HCT116 (cell line): ENCODE data around the gene RNF220. TPM values are rescaled to one million over a fixed set of nuclear protein-coding genes. Genes with fewer than 3 reads are reported as not detected.

Source experiments
- ATAC-seq: fragments of 200-7000 bp; cut with Tn5 transposase; 2 replicates; pipeline ENCODE4 v1.9.1; 2020; ENCODE audit warnings: mild to moderate bottlenecking, moderate library complexity
- BruUV-seq: library from RNA; stranded (reverse); fragments of 400-500 nt; replicated peaks from 2 replicates; lab custom pipeline; 2021; lab: Mats Ljungman, UMichigan
- CTCF ChIA-PET: fragments of 300-600 bp; sonication (Branson Sonifier 250); formaldehyde crosslinking; loops from one replicate; lab custom pipeline; 2021; ENCODE audit warnings: antibody characterized with exemption; lab: Charles Lee
- POLR2A ChIA-PET: fragments of 300-600, 350-600 bp; sonication (Branson Sonifier 250); formaldehyde crosslinking; loops from one replicate; lab custom pipeline; 2021; ENCODE audit warnings: antibody characterized with exemption; lab: Charles Lee
- RAD21 ChIA-PET, 2 experiments: fragments of 300-600 bp; sonication (Branson Sonifier 250); formaldehyde crosslinking; loops; one replicate each; lab custom pipeline; 2023; ENCODE audit warnings: low total read pairs in 2 of 2; ENCODE audit not compliant: uncharacterized antibody in 2 of 2, unreplicated experiment in 2 of 2, low non-redundant PET in 1 of 2; lab: Charles Lee
- DNase-seq: peaks from one replicate; pipeline ENCODE4 v3.0.0-alpha.2; 2010; ENCODE audit warnings: low read depth, low spot score
- H2AFZ ChIP-seq: fragments of 200-600 bp; shearing (Covaris generic), sonication (generic); 2 replicates; pipeline ENCODE4 v1.6.1; 2017; ENCODE audit warnings: low read depth, mixed run types, mixed read lengths, antibody characterized with exemption, low read length; ENCODE audit not compliant: poor library complexity, severe bottlenecking
- H3K27ac ChIP-seq: 2 replicates; pipeline ENCODE4 v1.5.1; 2012; ENCODE audit warnings: low read depth, low read length
- H3K27me3 ChIP-seq: fragments of 200-600 bp; sonication (generic); 2 replicates; pipeline ENCODE4 v1.6.1; 2016; ENCODE audit warnings: mixed run types, low read length, mixed read lengths; ENCODE audit not compliant: insufficient read depth
- H3K36me3 ChIP-seq, 2 experiments: fragments of 200-500 bp in 1 of 2; fragments of 200-600 bp in 1 of 2; sonication (Bioruptor generic) in 1 of 2; sonication (generic) in 1 of 2; 2 replicates each; pipeline versions ENCODE4 v1.5.1 to v1.6.1; 2014 to 2016; ENCODE audit warnings: low read length in 2 of 2, inconsistent platforms in 1 of 2, mixed read lengths in 1 of 2, mixed run types in 1 of 2; ENCODE audit not compliant: insufficient read depth in 2 of 2, control insufficient read depth in 1 of 2
- H3K4me1 ChIP-seq, 2 experiments: fragments of 200-600 bp in 1 of 2; sonication (generic) in 1 of 2; 2 replicates each; pipeline versions ENCODE4 v1.5.1 to v1.6.1; 2012 to 2017; ENCODE audit warnings: low read length in 2 of 2, inconsistent platforms in 1 of 2, mild to moderate bottlenecking in 1 of 2, mixed read lengths in 1 of 2, mixed run types in 1 of 2, moderate library complexity in 1 of 2; ENCODE audit not compliant: insufficient read depth in 2 of 2, control insufficient read depth in 1 of 2
- H3K4me2 ChIP-seq: fragments of 200-600 bp; sonication (generic); 2 replicates; pipeline ENCODE4 v1.6.1; 2017; ENCODE audit warnings: mixed run types, low read length, mixed read lengths
- H3K4me3 ChIP-seq, 2 experiments: fragments of 200-600 bp in 1 of 2; sonication (generic) in 1 of 2; replicated peaks in 1 of 2; 2 replicates each; pipeline ENCODE4 v1.5.1; 2011 to 2016; ENCODE audit warnings: low read length in 2 of 2, control low read depth in 1 of 2, low read depth in 1 of 2, mild to moderate bottlenecking in 1 of 2, mixed read lengths in 1 of 2, mixed run types in 1 of 2
- H3K79me2 ChIP-seq: fragments of 200-600 bp; sonication (generic); 2 replicates; pipeline ENCODE4 v1.6.1; 2017; ENCODE audit warnings: mild to moderate bottlenecking, mixed run types, low read length, moderate library complexity, mixed read lengths; ENCODE audit not compliant: insufficient read depth
- H3K9ac ChIP-seq: fragments of 200-600 bp; sonication (generic); 2 replicates; pipeline ENCODE4 v1.6.1; 2016; ENCODE audit warnings: low read length, mixed read lengths
- H3K9me2 ChIP-seq: fragments of 200-600 bp; sonication (generic), shearing (Covaris generic); 2 replicates; pipeline ENCODE4 v1.6.1; 2017; ENCODE audit warnings: mixed run types, mild to moderate bottlenecking, moderate library complexity; ENCODE audit not compliant: insufficient read depth
- H3K9me3 ChIP-seq, 2 experiments: fragments of 200-500 bp in 1 of 2; fragments of 200-600 bp in 1 of 2; sonication (Bioruptor generic) in 1 of 2; sonication (generic) in 1 of 2; 2 replicates each; pipeline ENCODE4 v1.6.1; 2014 to 2017; ENCODE audit warnings: low read length in 2 of 2, mixed read lengths in 2 of 2, inconsistent platforms in 1 of 2, low read depth in 1 of 2, mild to moderate bottlenecking in 1 of 2, mixed run types in 1 of 2, moderate library complexity in 1 of 2; ENCODE audit not compliant: control insufficient read depth in 1 of 2, insufficient read depth in 1 of 2
- H4K20me1 ChIP-seq: fragments of 200-600 bp; sonication (generic), shearing (Covaris generic); 2 replicates; pipeline ENCODE4 v1.6.1; 2017; ENCODE audit warnings: mixed run types, mild to moderate bottlenecking, moderate library complexity; ENCODE audit not compliant: insufficient read depth
- ATF3 ChIP-seq: IDR thresholded peaks from 2 replicates; pipeline ENCODE4 v1.6.1; 2012
- CBX3 ChIP-seq: IDR thresholded peaks from 2 replicates; pipeline ENCODE4 v1.6.1; 2012; ENCODE audit warnings: low read depth
- ELF1 ChIP-seq: IDR thresholded peaks from 2 replicates; pipeline ENCODE4 v1.6.1; 2012; ENCODE audit warnings: low read depth, borderline replicate concordance
- EZH2 ChIP-seq: fragments of 200-600 bp; sonication (generic); IDR thresholded peaks from 2 replicates; pipeline ENCODE4 v1.6.1; 2017; ENCODE audit warnings: antibody characterized with exemption, mixed run types
- EZH2phosphoT487 ChIP-seq: fragments of 200-600 bp; IDR thresholded peaks from 2 replicates; pipeline ENCODE4 v1.6.1; 2018; ENCODE audit warnings: antibody characterized with exemption, borderline replicate concordance
- FOSL1 ChIP-seq: IDR thresholded peaks from 2 replicates; pipeline ENCODE4 v1.6.1; 2012; ENCODE audit warnings: low read depth
- JUND ChIP-seq: IDR thresholded peaks from 2 replicates; pipeline ENCODE4 v1.6.1; 2012
- MAX ChIP-seq: IDR thresholded peaks from 2 replicates; pipeline ENCODE4 v1.6.1; 2012
- POLR2A ChIP-seq: IDR thresholded peaks from 2 replicates; pipeline ENCODE4 v1.7.0; 2011; ENCODE audit warnings: borderline replicate concordance; ENCODE audit not compliant: insufficient read depth, insufficient read length; ENCODE audit errors: extremely low read depth
- POLR2AphosphoS5 ChIP-seq: IDR thresholded peaks from 2 replicates; pipeline ENCODE4 v1.6.1; 2011; ENCODE audit warnings: mild to moderate bottlenecking, low read depth, low read length, moderate library complexity
- SRF ChIP-seq: IDR thresholded peaks from 2 replicates; pipeline ENCODE4 v1.6.1; 2012; ENCODE audit warnings: low read depth
- TCF7L2 ChIP-seq: IDR thresholded peaks from 2 replicates; pipeline ENCODE4 v1.7.0; 2011; ENCODE audit warnings: borderline replicate concordance, inconsistent platforms; ENCODE audit not compliant: insufficient read depth, insufficient read length; ENCODE audit errors: extremely low read depth
- YY1 ChIP-seq: IDR thresholded peaks from 2 replicates; pipeline ENCODE4 v1.6.1; 2011; ENCODE audit warnings: low read length, low read depth, moderate library complexity, mild to moderate bottlenecking; ENCODE audit not compliant: insufficient replicate concordance; ENCODE audit errors: extremely low read depth
- ZBTB33 ChIP-seq: IDR thresholded peaks from 2 replicates; pipeline ENCODE4 v1.6.1; 2011; ENCODE audit warnings: mild to moderate bottlenecking, low read length, moderate library complexity; ENCODE audit not compliant: insufficient replicate concordance; ENCODE audit errors: extremely low read depth
- ZFX ChIP-seq: fragments of 450-650 bp; IDR thresholded peaks from 2 replicates; pipeline ENCODE4 v1.6.1; 2017
- ZNF274 ChIP-seq: fragments of 200-500 bp; sonication (Bioruptor generic); IDR thresholded peaks from 2 replicates; pipeline ENCODE4 v1.6.1; 2014; ENCODE audit warnings: mild to moderate bottlenecking, low read depth, low read length, inconsistent platforms
- intact Hi-C: fragments of 100-400 bp; cut with micrococcal nuclease; formaldehyde crosslinking; loops from 2 replicates; pipeline ENCODE4 v1.10.0; 2022
- total RNA-seq: library from RNA; stranded (reverse); gene quantifications from one replicate; pipeline ENCODE4 v1.2.1, GENCODE V29; 2021; ENCODE audit not compliant: unreplicated experiment

The RNF220 gene
- total RNA-seq, 1 experiment from 2014 or later: 84.5 TPM

- TF ChIP-seq ATF3: no peak
- H3K4me1 ChIP-seq: no peaks in the 10 kb centered on the region
- H3K79me2 ChIP-seq: no peaks in the 10 kb centered on the region
- H3K4me2 ChIP-seq: no peak overlapping the region
- no peak for DNase-seq
- H2AFZ ChIP-seq: no peak overlapping the region
- H3K27me3 ChIP-seq: peaks cover 14% of the 10 kb centered on the region; the same call in 1 of the 2 replicates
- ChIA-PET RAD21 (no interaction called here), CTCF (no interaction called here), POLR2A (no interaction called here)
- H3K9ac ChIP-seq: no peak overlapping the region
- no peaks in the 10 kb centered on the region for H3K9me2 ChIP-seq
- no peak overlapping the region for H3K27ac ChIP-seq
- H3K4me3 ChIP-seq: no peak overlapping the region
- no peaks in the 10 kb centered on the region for H4K20me1 ChIP-seq
- intact Hi-C loops: no loop called here
- no peaks in the 10 kb centered on the region for H3K9me3 ChIP-seq
- BruUV-seq: no TSS peak
- no peak for ATAC-seq
- H3K36me3 ChIP-seq: no peaks in the 10 kb centered on the region
Observed at GRCh38 chr1:44512313-44512885, 107.3 kb downstream of the RNF220 start.

GRCh38 chr1:44513111-44513510 lies 108.1 kb downstream of the RNF220 start:
- Histone ChIP-seq H3K9me3 (no peaks in the 10 kb centered on the region), H2AFZ (no peak overlapping the region), H3K9me2 (no peaks in the 10 kb centered on the region)
- ChIA-PET RAD21 (no interaction called here), CTCF (no interaction called here)
- intact Hi-C loops: no loop called here
- TF ChIP-seq ELF1 (no peak), EZH2phosphoT487 (no peak), FOSL1 (no peak), ZNF274 (no peak), JUND (no peak), MAX (no peak), CBX3 (no peak), POLR2AphosphoS5 (no peak), ZFX (no peak), POLR2A (no peak), SRF (no peak), TCF7L2 (no peak), ZBTB33 (no peak), YY1 (no peak), ATF3 (no peak), EZH2 (no peak)
- TF ChIP-seq, all 23 proteins: peak for 0
- H3K4me2 ChIP-seq: no peak overlapping the region
- no peaks in the 10 kb centered on the region for H4K20me1 ChIP-seq
- no peak for ATAC-seq
- no peak overlapping the region for H3K27ac ChIP-seq
- no peak overlapping the region for H3K4me3 ChIP-seq
- no peaks in the 10 kb centered on the region for H3K4me1 ChIP-seq
- DNase-seq: no peak
- H3K9ac ChIP-seq: no peak overlapping the region
- no peaks in the 10 kb centered on the region for H3K79me2 ChIP-seq
- POLR2A ChIA-PET: no interaction called here
- no TSS peak for BruUV-seq
- H3K27me3 ChIP-seq: peaks cover 14% of the 10 kb centered on the region; the same call in 1 of the 2 replicates
- H3K36me3 ChIP-seq: no peaks in the 10 kb centered on the region
